GM12878 (cell line): ENCODE measurements around the gene SEMA5A. TPM values are rescaled to one million over a fixed set of nuclear protein-coding genes. Genes with fewer than 3 reads are reported as not detected.

Source experiments
- ATAC-seq: fragments of 200-7000 bp; cut with Tn5 transposase; 3 replicates; pipeline ENCODE4 v1.9.1; 2020; ENCODE audit warnings: mild to moderate bottlenecking, moderate library complexity
- BruUV-seq: library from RNA; stranded (reverse); fragments of 400-500 nt; replicated peaks from 2 replicates; lab custom pipeline; 2021; lab: Mats Ljungman, UMichigan
- CTCF ChIA-PET: fragments of 300-600 bp; sonication (Branson Sonifier 250); formaldehyde crosslinking; extraction: SDS; loops from one replicate; lab custom pipeline; 2021; ENCODE audit warnings: inconsistent platforms; lab: Yijun Ruan, JAX
- POLR2A ChIA-PET: fragments of 350-600 bp; formaldehyde crosslinking; extraction: SDS; loops from one replicate; lab custom pipeline; 2021; ENCODE audit warnings: inconsistent platforms; lab: Charles Lee
- RAD21 ChIA-PET: fragments of 300-600 bp; sonication (Branson Sonifier 250); formaldehyde crosslinking; loops from one replicate; lab custom pipeline; 2023; ENCODE audit warnings: antibody characterized with exemption; ENCODE audit not compliant: unreplicated experiment; lab: Charles Lee
- SMC1A ChIA-PET: fragments of 300-600 bp; sonication (Branson Sonifier 250); formaldehyde crosslinking; loops from one replicate; lab custom pipeline; 2023; ENCODE audit not compliant: unreplicated experiment, uncharacterized antibody; lab: Charles Lee
- DNase-seq: peaks from one replicate; pipeline ENCODE4 v3.0.0-alpha.2; 2011; ENCODE audit warnings: low read depth, low spot score
- FAIRE-seq: peaks from 3 replicates; lab custom pipeline; 2011; peaks lifted over from hg19 to GRCh38; lab: Jason Lieb, UNC
- H2AFZ ChIP-seq: 2 replicates; pipeline ENCODE4 v1.6.0; 2011; ENCODE audit warnings: low read depth, low read length, control low read depth; ENCODE audit not compliant: control insufficient read depth
- H3K27ac ChIP-seq: 2 replicates; pipeline ENCODE4 v1.5.1; 2011; ENCODE audit warnings: control low read depth; ENCODE audit not compliant: control insufficient read depth, insufficient read depth
- H3K27me3 ChIP-seq, 2 experiments: replicated peaks in 1 of 2; 2 replicates each; pipeline versions ENCODE4 v1.6.0 to v1.6.1; 2011; ENCODE audit warnings: low read length in 1 of 2; ENCODE audit not compliant: control insufficient read depth in 2 of 2, insufficient read depth in 2 of 2
- H3K36me3 ChIP-seq, 2 experiments: 2 replicates each; pipeline ENCODE4 v1.5.1; 2011; ENCODE audit warnings: low read length in 1 of 2; ENCODE audit not compliant: control insufficient read depth in 2 of 2, insufficient read depth in 2 of 2
- H3K4me1 ChIP-seq: 2 replicates; pipeline ENCODE4 v1.6.1; 2011; ENCODE audit warnings: mild to moderate bottlenecking, low read length, moderate library complexity, mixed read lengths; ENCODE audit not compliant: control insufficient read depth, insufficient read depth
- H3K4me2 ChIP-seq: 2 replicates; pipeline ENCODE4 v1.6.0; 2011; ENCODE audit warnings: control low read depth; ENCODE audit not compliant: control insufficient read depth, insufficient read depth
- H3K4me3 ChIP-seq: fragments of 200-600 bp; sonication (generic); 2 replicates; pipeline ENCODE4 v1.5.1; 2016
- H3K79me2 ChIP-seq: 2 replicates; pipeline ENCODE4 v1.6.0; 2011; ENCODE audit warnings: low read length; ENCODE audit not compliant: control insufficient read depth, insufficient read depth
- H3K9ac ChIP-seq: 2 replicates; pipeline ENCODE4 v1.8.0; 2011; ENCODE audit warnings: low read length, control low read depth, mixed read lengths; ENCODE audit not compliant: control insufficient read depth, insufficient read depth
- H3K9me3 ChIP-seq: replicated peaks from 3 replicates; pipeline ENCODE4 v1.5.1; 2011; ENCODE audit warnings: mild to moderate bottlenecking, low read length; ENCODE audit not compliant: control insufficient read depth, insufficient read depth
- H4K20me1 ChIP-seq: 2 replicates; pipeline ENCODE4 v1.6.0; 2011; ENCODE audit not compliant: control insufficient read depth, insufficient read depth
- BRCA1 ChIP-seq: IDR thresholded peaks from 2 replicates; pipeline ENCODE4 v1.6.1; 2011; ENCODE audit warnings: low read depth, low read length, improper control_type of control experiment
- CEBPB ChIP-seq, 2 experiments: fragments of 150-350 bp in 1 of 2; IDR thresholded peaks; 2 replicates each; pipeline ENCODE4 v1.6.1; 2012 to 2014; ENCODE audit warnings: low read depth in 2 of 2, low read length in 2 of 2, borderline replicate concordance in 1 of 2, inconsistent platforms in 1 of 2
- E4F1 ChIP-seq: fragments of 450-650 bp; IDR thresholded peaks from 2 replicates; pipeline ENCODE4 v1.6.1; 2018; ENCODE audit warnings: borderline replicate concordance, mild to moderate bottlenecking; ENCODE audit not compliant: partially characterized antibody
- EED ChIP-seq: sonication (generic); IDR thresholded peaks from 2 replicates; pipeline ENCODE4 v1.6.1; 2016; ENCODE audit warnings: antibody characterized with exemption, low read depth
- EGR1 ChIP-seq, 2 experiments: IDR thresholded peaks; 1 replicate in 1 of 2; 2 replicates in 1 of 2; pipeline ENCODE4 v1.6.1; 2011 to 2012; ENCODE audit warnings: low read depth in 2 of 2, low read length in 2 of 2, borderline replicate concordance in 1 of 2, mild to moderate bottlenecking in 1 of 2, moderate library complexity in 1 of 2
- HCFC1 ChIP-seq: fragments of 150-350 bp; IDR thresholded peaks from 2 replicates; pipeline ENCODE4 v1.6.1; 2014; ENCODE audit warnings: low read length
- HDAC2 ChIP-seq: fragments of 200-600 bp; sonication (generic); IDR thresholded peaks from 2 replicates; pipeline ENCODE4 v1.6.1; 2017
- IKZF1 ChIP-seq: fragments of 450-650 bp; conservative IDR thresholded peaks from 2 replicates; pipeline ENCODE4 v1.6.1; 2017; ENCODE audit warnings: antibody characterized with exemption, mild to moderate bottlenecking
- MXI1 ChIP-seq: fragments of 150-350 bp; IDR thresholded peaks from 2 replicates; pipeline ENCODE4 v1.6.1; 2011; ENCODE audit warnings: low read depth, mild to moderate bottlenecking, inconsistent platforms, low read length, improper control_type of control experiment
- MYC ChIP-seq: IDR thresholded peaks from 2 replicates; pipeline ENCODE4 v1.6.1; 2011; ENCODE audit warnings: mild to moderate bottlenecking, low read length, moderate library complexity, inconsistent platforms; ENCODE audit not compliant: insufficient read depth, insufficient replicate concordance, insufficient read length, severe bottlenecking
- NR2C2 ChIP-seq: IDR thresholded peaks from 2 replicates; pipeline ENCODE4 v1.6.1; 2011; ENCODE audit warnings: borderline replicate concordance, low read depth; ENCODE audit not compliant: control insufficient read depth, insufficient read length
- RAD51 ChIP-seq: fragments of 450-650 bp; IDR thresholded peaks from 2 replicates; pipeline ENCODE4 v1.6.1; 2016; ENCODE audit warnings: moderate library complexity, mild to moderate bottlenecking, inconsistent platforms
- SP1 ChIP-seq: IDR thresholded peaks from one replicate; pipeline ENCODE4 v1.6.1; 2011; ENCODE audit warnings: low read depth, low read length
- ZBED1 ChIP-seq: IDR thresholded peaks from 2 replicates; pipeline ENCODE4 v1.6.1; 2016; ENCODE audit warnings: borderline replicate concordance
- ZBTB33 ChIP-seq: fragments of 450-650 bp; IDR thresholded peaks from 2 replicates; pipeline ENCODE4 v1.6.1; 2017; ENCODE audit warnings: mild to moderate bottlenecking
- WGBS: methylation state at CpG from one replicate; pipeline ENCODE4 v1.1.6; 2016; ENCODE audit warnings: low lambda C conversion rate; ENCODE audit not compliant: insufficient replicate concordance, insufficient coverage; ENCODE audit errors: missing lambda C conversion rate; 5-methylcytosine and 5-hydroxymethylcytosine counted together
- in situ Hi-C: fragments of 300-500 bp; cut with MboI; formaldehyde crosslinking; loops from 9 replicates; pipeline ENCODE4 v1.14.3; 2018; ENCODE audit warnings: mixed read lengths
- intact Hi-C: fragments of 100-400 bp; cut with micrococcal nuclease; formaldehyde crosslinking; loops from one replicate; pipeline ENCODE4 v1.14.2; 2022; ENCODE audit not compliant: unreplicated experiment
- polyA plus RNA-seq, 11 experiments: library from polyadenylated mRNA; depleted of rRNA in 4 of 11; unstranded in 6 of 11; stranded (reverse) in 5 of 11; fragments of >200 nt; fragmentation: Nextera tagmentation in 4 of 11; fragmentation: Illumina TruSeq in 1 of 11; extraction: Ambion mirVana in 4 of 11; extraction: Trizol in 1 of 11; gene quantifications; 1 replicate in 1 of 11; 2 replicates in 10 of 11; pipeline versions ENCODE4 v1.2.1 to v1.2.3, GENCODE V29; 2011 to 2016; ENCODE audit warnings: inconsistent platforms in 2 of 11, missing spikeins in 2 of 11, low read depth in 1 of 11
- total RNA-seq, 4 experiments: library from RNA; depleted of rRNA in 3 of 4; stranded (reverse); fragments of >200 nt in 3 of 4; fragmentation: Illumina TruSeq in 1 of 4; extraction: Trizol in 1 of 4; gene quantifications; 2 replicates each; pipeline versions ENCODE4 v1.2.1 to v1.2.3, GENCODE V29; 2013 to 2021

SEMA5A gene
- total and polyA plus RNA-seq, 10 of the 15 experiments (the other 5 are each of a cell fraction or from before 2014, with no cell fraction given) = 0.03 to 2.4 (median 0.09) TPM; not detected in 1

GRCh38 chr5:9589049-9589835, 43.4 kb upstream of the SEMA5A start:
- in situ Hi-C loops (no loop called here), intact Hi-C loops (no loop called here)
- Histone ChIP-seq H3K79me2 (no peaks in the 10 kb centered on the region), H3K4me3 (no peak overlapping the region), H3K4me1 (no peaks in the 10 kb centered on the region), H3K4me2 (no peak overlapping the region), H3K9me3 (no peaks in the 10 kb centered on the region), H4K20me1 (no peaks in the 10 kb centered on the region), H3K36me3 (no peaks in the 10 kb centered on the region), H3K27ac (no peak overlapping the region), H3K27me3 (no peaks in the 10 kb centered on the region), H2AFZ (no peak overlapping the region), H3K9ac (no peak overlapping the region)
- DNase-seq (no peak), ATAC-seq (no peak), FAIRE-seq (no peak)
- SMC1A ChIA-PET = interaction anchor here (0.8 kb wide), 1 partner anchor 35 kb away, joined by 3 read pairs; no protein-coding TSS in a partner anchor
- TF ChIP-seq CEBPB (IDR thresholded peaks at IDR 0.05; ENCODE audit: borderline replicate concordance in 1 of 2, low read depth in 2 of 2, low read length in 2 of 2) (no peak), EGR1 (IDR thresholded peaks at IDR 0.05; ENCODE audit: borderline replicate concordance in 1 of 2, low read depth in 2 of 2, low read length in 2 of 2) (no peak), NR2C2 (no peak), HCFC1 (no peak), IKZF1 (no peak), BRCA1 (no peak), ZBED1 (no peak), EED (no peak), MYC (no peak), RAD51 (no peak), SP1 (no peak), ZBTB33 (no peak), MXI1 (no peak), E4F1 (no peak), HDAC2 (no peak)
- 31% methylated on average over 7 of the region's 7 CpGs for WGBS
- CTCF ChIA-PET = interaction anchor here (1.3 kb wide), 1 partner anchor 45 kb away, joined by 6 read pairs; no protein-coding TSS in a partner anchor
- POLR2A ChIA-PET = no interaction called here
- BruUV-seq = no TSS peak
- RAD21 ChIA-PET = no interaction called here
